ENCODE results near the gene UNK. TPM values are rescaled to one million over a fixed set of nuclear protein-coding genes. Genes with fewer than 3 reads are reported as not detected.

The UNK gene
- total and polyA plus RNA-seq, 9 of the 15 experiments (the other 6 are each of a cell fraction or from before 2014, with no cell fraction given): 12.8 to 38.6 (median 24.8) TPM

- TF ChIP-seq, protein P1, sequence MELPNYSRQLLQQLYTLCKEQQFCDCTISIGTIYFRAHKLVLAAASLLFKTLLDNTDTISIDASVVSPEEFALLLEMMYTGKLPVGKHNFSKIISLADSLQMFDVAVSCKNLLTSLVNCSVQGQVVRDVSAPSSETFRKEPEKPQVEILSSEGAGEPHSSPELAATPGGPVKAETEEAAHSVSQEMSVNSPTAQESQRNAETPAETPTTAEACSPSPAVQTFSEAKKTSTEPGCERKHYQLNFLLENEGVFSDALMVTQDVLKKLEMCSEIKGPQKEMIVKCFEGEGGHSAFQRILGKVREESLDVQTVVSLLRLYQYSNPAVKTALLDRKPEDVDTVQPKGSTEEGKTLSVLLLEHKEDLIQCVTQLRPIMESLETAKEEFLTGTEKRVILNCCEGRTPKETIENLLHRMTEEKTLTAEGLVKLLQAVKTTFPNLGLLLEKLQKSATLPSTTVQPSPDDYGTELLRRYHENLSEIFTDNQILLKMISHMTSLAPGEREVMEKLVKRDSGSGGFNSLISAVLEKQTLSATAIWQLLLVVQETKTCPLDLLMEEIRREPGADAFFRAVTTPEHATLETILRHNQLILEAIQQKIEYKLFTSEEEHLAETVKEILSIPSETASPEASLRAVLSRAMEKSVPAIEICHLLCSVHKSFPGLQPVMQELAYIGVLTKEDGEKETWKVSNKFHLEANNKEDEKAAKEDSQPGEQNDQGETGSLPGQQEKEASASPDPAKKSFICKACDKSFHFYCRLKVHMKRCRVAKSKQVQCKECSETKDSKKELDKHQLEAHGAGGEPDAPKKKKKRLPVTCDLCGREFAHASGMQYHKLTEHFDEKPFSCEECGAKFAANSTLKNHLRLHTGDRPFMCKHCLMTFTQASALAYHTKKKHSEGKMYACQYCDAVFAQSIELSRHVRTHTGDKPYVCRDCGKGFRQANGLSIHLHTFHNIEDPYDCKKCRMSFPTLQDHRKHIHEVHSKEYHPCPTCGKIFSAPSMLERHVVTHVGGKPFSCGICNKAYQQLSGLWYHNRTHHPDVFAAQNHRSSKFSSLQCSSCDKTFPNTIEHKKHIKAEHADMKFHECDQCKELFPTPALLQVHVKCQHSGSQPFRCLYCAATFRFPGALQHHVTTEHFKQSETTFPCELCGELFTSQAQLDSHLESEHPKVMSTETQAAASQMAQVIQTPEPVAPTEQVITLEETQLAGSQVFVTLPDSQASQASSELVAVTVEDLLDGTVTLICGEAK (IDR thresholded peaks at IDR 0.05): peak; percentile 40; the same call in 1 of the 2 replicates
- TF ChIP-seq, protein P1 (CRISPR knock-in tag; IDR thresholded peaks at IDR 0.05): no peak
- TF ChIP-seq MEF2D (tag; conservative IDR thresholded peaks at IDR 0.05; ENCODE audit: low read depth) (no peak), NFE2 (IDR thresholded peaks at IDR 0.05; ENCODE audit: low read depth) (peak; percentile 32; the same call in 1 of the 2 replicates), MAFG (tag; conservative IDR thresholded peaks at IDR 0.05) (0 out of 2 replicates have a peak, but pooled peaks have one; percentile 23), ZNF316 (IDR thresholded peaks at IDR 0.05) (peak; percentile 60), JUND (IDR thresholded peaks at IDR 0.05; ENCODE audit: borderline replicate concordance, low read depth, low read length) (peak; percentile 34; the same call in 1 of the 2 replicates), JUND (tag; IDR thresholded peaks at IDR 0.05; ENCODE audit: borderline replicate concordance, low read depth, low read length) (no peak), ZBTB9 (CRISPR knock-in tag; IDR thresholded peaks at IDR 0.05) (0 out of 2 replicates have a peak, but pooled peaks have one; percentile 10), ARID1B (IDR thresholded peaks at IDR 0.05) (0 out of 2 replicates have a peak, but pooled peaks have one; percentile 14)
- TF ChIP-seq, protein P2, sequence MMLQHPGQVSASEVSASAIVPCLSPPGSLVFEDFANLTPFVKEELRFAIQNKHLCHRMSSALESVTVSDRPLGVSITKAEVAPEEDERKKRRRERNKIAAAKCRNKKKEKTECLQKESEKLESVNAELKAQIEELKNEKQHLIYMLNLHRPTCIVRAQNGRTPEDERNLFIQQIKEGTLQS (IDR thresholded peaks at IDR 0.05): peak; percentile 66
- TF ChIP-seq, protein P2 (CRISPR knock-in tag; conservative IDR thresholded peaks at IDR 0.05): no peak
Observed at GRCh38 chr17:75854101-75854748, 69.6 kb downstream of the UNK start (continued).
